ENCODE results near the gene SLC12A5. TPM values are rescaled to one million over a fixed set of nuclear protein-coding genes. Genes with fewer than 3 reads are reported as not detected.

SLC12A5 gene
- total and polyA plus RNA-seq, 9 of the 15 experiments (the other 6 are each of a cell fraction or from before 2014, with no cell fraction given), result 0.36 to 7.5 (median 2.1) TPM

DNA sequence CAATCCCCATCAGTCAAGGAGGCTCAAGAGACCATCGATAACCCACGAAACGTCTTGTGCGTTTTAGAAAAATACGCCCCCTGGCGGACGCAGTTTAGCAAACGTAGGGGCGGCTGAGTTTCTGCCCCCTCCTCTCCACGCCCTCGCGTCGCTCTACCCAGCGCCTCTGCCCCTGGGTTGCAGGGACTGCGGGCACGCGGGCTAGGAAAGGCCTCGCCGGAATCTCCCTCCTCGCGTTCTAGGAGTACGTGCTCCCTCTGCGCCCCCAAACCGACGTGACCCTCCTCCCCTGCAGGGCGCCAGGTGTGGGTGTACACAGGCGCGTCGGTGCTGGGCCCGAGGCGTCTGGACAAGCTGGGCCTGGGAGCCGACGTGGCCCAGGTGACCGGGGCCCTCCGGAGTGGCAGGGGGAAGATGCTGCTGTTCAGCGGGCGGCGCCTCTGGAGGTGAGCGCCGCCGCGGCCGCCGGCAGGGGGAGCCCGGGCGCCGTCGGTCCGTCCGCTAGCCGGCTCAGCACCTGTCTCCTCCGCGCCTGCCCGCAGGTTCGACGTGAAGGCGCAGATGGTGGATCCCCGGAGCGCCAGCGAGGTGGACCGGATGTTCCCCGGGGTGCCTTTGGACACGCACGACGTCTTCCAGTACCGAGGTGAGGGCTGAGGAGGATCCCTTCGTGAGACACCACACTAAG is 15.0 kb upstream of the SLC12A5 start (continued):
- TF ChIP-seq COPS2 (conservative IDR thresholded peaks at IDR 0.05) (no peak), ETV6 (IDR thresholded peaks at IDR 0.05; ENCODE audit: borderline replicate concordance in 1 of 2, low read depth in 2 of 2, low read length in 1 of 2) (no peak), ETV6 (CRISPR knock-in tag; IDR thresholded peaks at IDR 0.05; ENCODE audit: borderline replicate concordance) (no peak), MTA2 (IDR thresholded peaks at IDR 0.05; ENCODE audit: low read depth) (no peak), MBD2 (IDR thresholded peaks at IDR 0.05; ENCODE audit: borderline replicate concordance, low read depth) (no peak), BMI1 (IDR thresholded peaks at IDR 0.05; ENCODE audit: low read length) (no peak), ELF4 (CRISPR knock-in tag; IDR thresholded peaks at IDR 0.05) (no peak), CHD7 (IDR thresholded peaks at IDR 0.05; ENCODE audit: low read depth, low read length) (no peak), FIP1L1 (IDR thresholded peaks at IDR 0.05; ENCODE audit: low read depth, low read length, poor library complexity, severe bottlenecking) (peak; percentile 83), GTF2E2 (tag; IDR thresholded peaks at IDR 0.05) (no peak), MXI1 (IDR thresholded peaks at IDR 0.05; ENCODE audit: low read depth, low read length) (no peak), PRMT5 (CRISPR knock-in tag; IDR thresholded peaks at IDR 0.05) (no peak), ZNF696 (CRISPR knock-in tag; conservative IDR thresholded peaks at IDR 0.05) (no peak), ZNF124 (CRISPR knock-in tag; IDR thresholded peaks at IDR 0.05) (no peak), ZNF253 (CRISPR knock-in tag; conservative IDR thresholded peaks at IDR 0.05) (no peak), SIN3A (IDR thresholded peaks at IDR 0.05; ENCODE audit: borderline replicate concordance in 2 of 2, control insufficient read depth in 1 of 2, low read depth in 2 of 2, low read length in 2 of 2) (no peak)

All from K562 (cell line).